Esophagus muscularis mucosa (tissue), 3 donors: ENCODE results near the gene TRIM3.

Experiments used
- POLR2AphosphoS5 ChIP-seq, 2 donors: sonication (generic); formaldehyde crosslinking; IDR thresholded peaks; one replicate each; pipeline ENCODE4 v1.6.1; 2017; ENCODE audit warnings: antibody characterized with exemption in 2 of 2
- TF ChIP-seq, protein P1 (sequence below), 3 experiments: fragments of 200-600 bp in 2 of 3; fragments of 450-650 bp in 1 of 3; sonication (generic) in 2 of 3; IDR thresholded peaks; one replicate each; pipeline ENCODE4 v1.5.1; 2017 to 2019; ENCODE audit warnings: antibody characterized with exemption in 3 of 3, mild to moderate bottlenecking in 2 of 3, moderate library complexity in 1 of 3

DNA sequence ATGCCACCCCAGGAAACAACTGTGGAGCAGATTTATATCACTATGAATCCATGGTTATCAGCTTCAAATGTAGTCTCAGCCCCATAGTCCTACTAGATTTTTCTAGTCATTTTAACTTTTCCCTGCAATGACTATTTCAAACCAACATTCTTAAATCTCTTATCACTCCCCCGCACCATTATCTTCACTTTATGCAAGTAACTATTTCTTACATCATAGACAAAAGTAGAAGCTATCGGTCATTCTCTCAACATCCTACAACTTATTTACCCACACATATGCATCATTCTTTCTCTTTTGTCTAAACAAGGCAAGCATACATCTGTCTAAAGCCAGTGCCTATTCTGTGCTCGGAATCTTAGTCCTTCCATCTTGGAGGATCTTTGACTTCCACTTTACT, 11.9 kb upstream of the TRIM3 start:
- TF ChIP-seq, protein P1, sequence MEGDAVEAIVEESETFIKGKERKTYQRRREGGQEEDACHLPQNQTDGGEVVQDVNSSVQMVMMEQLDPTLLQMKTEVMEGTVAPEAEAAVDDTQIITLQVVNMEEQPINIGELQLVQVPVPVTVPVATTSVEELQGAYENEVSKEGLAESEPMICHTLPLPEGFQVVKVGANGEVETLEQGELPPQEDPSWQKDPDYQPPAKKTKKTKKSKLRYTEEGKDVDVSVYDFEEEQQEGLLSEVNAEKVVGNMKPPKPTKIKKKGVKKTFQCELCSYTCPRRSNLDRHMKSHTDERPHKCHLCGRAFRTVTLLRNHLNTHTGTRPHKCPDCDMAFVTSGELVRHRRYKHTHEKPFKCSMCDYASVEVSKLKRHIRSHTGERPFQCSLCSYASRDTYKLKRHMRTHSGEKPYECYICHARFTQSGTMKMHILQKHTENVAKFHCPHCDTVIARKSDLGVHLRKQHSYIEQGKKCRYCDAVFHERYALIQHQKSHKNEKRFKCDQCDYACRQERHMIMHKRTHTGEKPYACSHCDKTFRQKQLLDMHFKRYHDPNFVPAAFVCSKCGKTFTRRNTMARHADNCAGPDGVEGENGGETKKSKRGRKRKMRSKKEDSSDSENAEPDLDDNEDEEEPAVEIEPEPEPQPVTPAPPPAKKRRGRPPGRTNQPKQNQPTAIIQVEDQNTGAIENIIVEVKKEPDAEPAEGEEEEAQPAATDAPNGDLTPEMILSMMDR (IDR thresholded peaks at IDR 0.05) = no peak
- TF ChIP-seq POLR2AphosphoS5 (IDR thresholded peaks at IDR 0.05) = no peak
